ENCODE data around the gene CD101. TPM values are rescaled to one million over a fixed set of nuclear protein-coding genes. Genes with fewer than 3 reads are reported as not detected.

The CD101 gene
- polyA plus RNA-seq, 3 donors, result 1.1 to 1.3 TPM; not detected in 1

DNA sequence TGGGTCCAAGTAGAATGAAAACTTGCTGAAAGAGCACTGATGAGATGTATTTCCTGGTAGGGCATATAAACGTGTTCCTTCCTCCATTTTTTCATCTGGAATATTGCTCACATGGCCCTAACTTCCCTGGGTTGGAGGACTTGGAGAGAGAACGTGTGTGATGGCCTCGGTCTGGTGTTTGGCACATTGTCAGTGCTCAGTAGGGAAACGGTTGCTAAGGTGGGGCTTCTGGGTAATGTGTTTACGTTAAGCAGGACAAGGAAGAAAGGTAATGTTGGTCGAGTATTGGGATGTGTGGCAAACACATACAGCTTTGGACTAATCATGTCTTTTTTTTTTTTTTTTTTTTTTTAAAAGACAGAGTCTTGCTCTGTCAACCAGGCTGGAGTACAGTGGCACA lies 64.8 kb downstream of the CD101 start:
- WGBS, 3 donors, result 60 to 72% (median 61%) methylated on average over 6 of the region's 6 CpGs
- no peak overlapping the region for H3K27ac ChIP-seq (ENCODE audit: low read depth, low read length)

DNA sequence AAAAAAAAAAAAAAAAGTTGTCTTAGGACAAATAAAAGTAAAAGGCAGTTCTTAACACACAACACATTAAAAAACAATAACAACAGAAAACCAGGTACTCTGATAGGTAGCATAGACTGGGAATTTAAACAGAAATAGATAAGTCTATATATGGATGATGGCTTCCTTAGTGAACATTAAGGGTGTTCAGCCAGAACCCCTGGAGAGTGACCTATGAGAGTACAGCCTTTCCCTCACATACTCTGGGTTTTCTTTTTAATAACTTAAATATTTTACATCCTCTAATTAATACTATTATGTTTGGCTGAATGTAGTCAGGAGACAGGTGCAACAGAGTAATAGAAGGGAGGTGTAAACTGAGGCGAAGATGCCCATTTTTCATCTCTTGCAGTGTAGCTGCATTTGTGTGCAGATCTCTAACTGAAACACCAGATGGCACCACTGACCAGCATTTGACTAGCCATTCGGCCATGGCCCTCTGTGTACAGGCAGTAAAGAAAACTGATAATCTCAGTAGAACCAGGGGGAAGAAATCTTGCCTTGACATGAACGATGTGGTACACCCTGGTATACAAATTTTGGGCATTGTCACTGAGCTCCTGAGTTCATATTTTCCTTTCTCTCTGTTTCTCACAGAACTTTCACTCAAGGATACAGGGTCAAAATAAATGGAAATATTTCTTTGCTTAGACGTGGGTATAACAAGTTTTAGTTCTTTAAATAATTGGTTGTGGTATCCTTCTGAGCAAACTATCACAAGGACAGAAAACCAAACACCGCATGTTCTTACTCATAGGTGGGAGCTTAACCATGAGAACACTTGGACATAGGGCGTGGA lies 66.2 kb downstream of the CD101 start:
- WGBS, 3 donors, result 56 to 70% (median 68%) methylated on average over 6 of the region's 6 CpGs
- no peak overlapping the region for H3K27ac ChIP-seq (ENCODE audit: low read depth, low read length)

DNA sequence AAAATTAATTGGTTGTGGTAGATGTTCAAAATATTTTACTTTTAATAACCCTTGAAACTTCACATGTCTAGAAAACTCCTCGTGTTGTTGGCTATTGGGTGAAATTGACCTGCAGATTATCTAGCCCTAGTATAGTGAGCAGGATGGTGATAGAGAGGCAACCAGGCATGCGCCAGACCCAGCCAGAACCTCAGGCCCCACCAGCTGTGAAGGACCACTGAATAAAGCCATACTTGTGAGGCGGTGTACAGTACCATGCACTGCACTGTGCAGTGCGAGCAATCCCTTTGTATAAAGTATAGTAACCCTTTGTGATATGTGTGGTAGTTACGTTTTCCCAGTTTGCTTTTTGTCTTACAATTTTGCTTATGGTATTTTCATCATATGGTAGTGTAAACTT lies 67.0 kb downstream of the CD101 start:
- 92 to 95% (median 94%) methylated on average over 5 of the region's 5 CpGs for WGBS, 3 donors
- H3K27ac ChIP-seq (ENCODE audit: low read depth, low read length), result no peak overlapping the region

DNA sequence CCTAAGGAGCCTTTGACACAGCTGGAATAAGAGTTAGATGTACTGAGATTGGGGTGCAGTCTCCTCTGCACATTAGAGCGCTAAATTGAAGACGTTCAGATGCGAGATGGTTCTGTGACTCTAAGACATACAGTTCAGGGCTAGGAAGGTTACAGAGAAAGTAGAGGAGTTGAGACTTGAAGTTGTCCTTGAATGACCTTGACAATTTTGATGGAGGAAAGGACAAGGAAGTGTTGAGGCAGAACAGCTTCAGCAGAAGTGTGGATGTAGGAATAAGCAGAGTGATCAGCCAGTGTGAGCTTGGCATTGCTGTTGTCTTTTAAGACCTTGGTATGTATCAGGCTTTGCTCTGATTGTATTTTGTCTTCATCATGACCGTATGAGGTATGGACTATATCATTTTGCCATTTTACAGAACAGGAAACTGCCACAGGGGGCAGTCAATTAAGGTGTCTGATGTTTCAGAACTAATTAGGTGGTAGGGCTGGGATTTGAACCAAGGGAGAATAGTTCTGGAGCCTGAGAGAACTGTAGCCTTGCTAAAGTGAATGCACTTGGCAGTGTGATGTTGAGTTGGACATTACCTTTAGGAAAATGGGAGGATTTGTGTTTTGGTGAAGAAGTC lies 67.8 kb downstream of the CD101 start:
- H3K27ac ChIP-seq (ENCODE audit: low read depth, low read length), result no peak overlapping the region
- WGBS, 3 donors, result 87 to 92% (median 91%) methylated on average over 4 of the region's 4 CpGs

DNA sequence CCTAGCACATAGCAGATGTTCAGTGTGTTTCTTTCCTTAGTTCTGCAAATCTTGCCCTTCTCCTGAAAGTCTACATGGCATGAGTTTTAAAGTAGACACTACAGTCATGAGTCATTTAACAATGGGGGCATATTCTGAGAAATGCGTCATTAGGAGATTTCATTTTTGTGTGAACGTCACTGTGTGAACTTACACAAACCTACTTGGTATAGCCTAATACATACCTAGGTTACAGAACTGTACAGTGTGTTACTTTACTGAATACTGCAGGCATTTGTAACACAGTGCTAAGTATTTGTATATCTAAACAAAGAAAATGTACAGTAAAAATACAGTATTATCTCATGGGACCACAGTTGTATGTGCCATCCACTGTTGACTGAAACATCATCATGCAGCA lies 68.6 kb downstream of the CD101 start:
- no peak overlapping the region for H3K27ac ChIP-seq (ENCODE audit: low read depth, low read length)
- 94 to 97% (median 96%) methylated on average over 2 of the region's 2 CpGs for WGBS, 3 donors

DNA sequence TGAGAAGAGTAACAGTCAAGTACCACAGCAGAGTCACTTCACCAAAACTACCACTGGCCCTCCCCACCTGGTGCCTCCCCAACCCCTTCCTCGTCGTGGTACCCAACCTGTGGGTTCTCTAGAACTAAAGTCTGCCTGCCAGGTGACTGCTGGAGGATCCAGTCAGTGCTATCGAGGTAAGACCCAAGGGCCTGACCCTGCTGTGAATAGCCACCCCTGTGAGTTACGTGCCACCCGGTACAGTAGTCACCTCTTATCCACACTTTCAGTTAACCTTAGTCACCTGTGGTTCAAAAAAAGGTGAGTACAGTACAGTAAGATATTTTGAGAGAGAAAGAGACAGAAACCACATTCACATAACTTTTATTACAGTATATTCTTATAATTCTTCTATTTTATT lies 75.1 kb downstream of the CD101 start:
- H3K27ac ChIP-seq (ENCODE audit: low read depth, low read length), result no peak overlapping the region
- 91 to 98% (median 95%) methylated on average over 5 of the region's 5 CpGs for whole genome bisulfite sequencing, 3 donors

DNA sequence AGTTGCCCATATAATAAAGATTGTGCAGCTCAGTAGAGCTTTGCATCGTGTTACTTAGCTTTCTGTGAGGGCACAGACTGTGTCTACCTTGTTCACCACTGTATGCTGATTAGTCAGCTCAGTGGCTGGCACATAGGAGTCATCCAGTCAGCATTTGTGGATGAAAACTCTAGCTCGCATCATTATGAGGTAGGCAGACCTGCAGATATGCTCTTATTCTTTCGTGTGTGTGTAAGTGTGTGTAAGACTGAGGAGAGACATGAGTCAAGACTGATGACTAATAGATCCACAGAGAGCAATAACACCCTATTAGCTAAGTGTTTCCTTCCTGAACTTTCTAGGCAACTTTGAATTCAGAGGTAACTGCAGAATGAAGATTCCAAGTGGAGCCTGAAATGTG lies 75.7 kb downstream of the CD101 start:
- WGBS, 3 donors, result 62 to 75% (median 75%) methylated on average over 3 of the region's 3 CpGs
- H3K27ac ChIP-seq (ENCODE audit: low read depth, low read length), result no peak overlapping the region

GRCh38 chr1:117079737-117080136 lies 78.2 kb downstream of the CD101 start:
- 86 to 94% (median 87%) methylated on average over 6 of the region's 6 CpGs for WGBS, 3 donors
- H3K27ac ChIP-seq (ENCODE audit: low read depth, low read length), result no peak overlapping the region

DNA sequence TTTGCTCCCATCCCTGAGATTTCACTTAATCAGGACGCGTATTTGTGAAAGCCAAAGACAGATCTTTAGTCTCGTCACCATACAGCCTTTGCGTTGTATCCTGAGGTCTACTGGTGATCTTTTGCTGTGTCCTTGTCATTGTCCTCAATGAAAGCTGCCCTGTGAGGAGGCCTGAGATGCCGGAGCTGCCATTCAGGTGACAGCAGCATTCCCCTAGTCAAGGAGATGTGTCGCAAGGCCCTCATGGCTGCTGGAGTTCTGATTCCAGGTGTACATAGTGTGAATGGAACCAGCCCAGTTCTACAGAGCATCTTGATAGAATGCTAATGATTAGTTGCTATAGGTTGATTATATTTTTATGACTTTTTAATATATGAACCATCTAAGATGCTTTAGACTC lies 82.7 kb downstream of the CD101 start:
- H3K27ac ChIP-seq (ENCODE audit: low read depth, low read length), result no peak overlapping the region
- WGBS, 3 donors, result 81% methylated on average over 6 of the region's 6 CpGs

Other genes with a start within 250 kb of the CD101 start
- gene CD2, start 247.3 kb upstream of the CD101 start, polyA plus RNA-seq, result 1 to 10 TPM; 1.2 to 3.3 (median 1.8) TPM
- gene PTGFRN, start 91.8 kb upstream of the CD101 start, polyA plus RNA-seq, result 10 to 100 TPM in 1 of 3 donors, 1 to 10 TPM in 2; 6.6 to 15.4 (median 8.7) TPM
- gene TTF2, start 58.6 kb downstream of the CD101 start, polyA plus RNA-seq, result 1 to 10 TPM; 2.2 to 5.0 (median 4.8) TPM
- gene TRIM45, start 120.0 kb downstream of the CD101 start, polyA plus RNA-seq, result 1 to 10 TPM; 1.2 to 3.6 (median 1.3) TPM
- 10 to 100 TPM in 1 of 3 donors, not detected in 2; 13.3 TPM for gene VTCN1, start 209.2 kb downstream of the CD101 start, polyA plus RNA-seq

Measured in adipose tissue (tissue), 3 donors.